H1 (cell line): ENCODE results near the gene COX5A. TPM values are rescaled to one million over a fixed set of nuclear protein-coding genes. Genes with fewer than 3 reads are reported as not detected.

Experiments
- JUN ChIP-seq: IDR thresholded peaks from 2 replicates; pipeline ENCODE4 v1.6.1; 2011; ENCODE audit warnings: low read depth, mild to moderate bottlenecking, improper control_type of control experiment, low read length
- KDM5A ChIP-seq: fragments of 200-600 bp; IDR thresholded peaks from 2 replicates; pipeline ENCODE4 v1.7.1; 2012; ENCODE audit warnings: mild to moderate bottlenecking, low read length, inconsistent platforms, mixed read lengths
- POU5F1 ChIP-seq: IDR thresholded peaks from 2 replicates; pipeline ENCODE4 v1.6.1; 2011; ENCODE audit warnings: low read depth, mild to moderate bottlenecking, low read length, moderate library complexity
- polyA plus RNA-seq, 7 experiments: library from polyadenylated mRNA; depleted of rRNA in 3 of 7; stranded (reverse) in 5 of 7; unstranded in 2 of 7; fragments of >200 nt in 5 of 7; fragments of 200-250 nt in 2 of 7; gene quantifications; 1 replicate in 5 of 7; 2 replicates in 1 of 7; 4 replicates in 1 of 7; pipeline versions ENCODE4 v1.2.1 to v1.2.3, GENCODE V29; 2011 to 2013; ENCODE audit warnings: missing spikeins in 2 of 7, mixed read lengths in 2 of 7
- total RNA-seq: library from RNA; stranded (reverse); fragmentation: NEBNext Ultra II Directional; extraction: Animal tissue kit (Norgen Biotek cat#: 25700); gene quantifications from 2 replicates; pipeline ENCODE4 v1.2.1, GENCODE V29; 2021

Gene COX5A
- total and polyA plus RNA-seq, 2 of the 8 experiments (the other 6 are each of a cell fraction or from before 2014, with no cell fraction given) = 270 to 367 TPM

GRCh38 chr15:74892313-74892712, 45.6 kb downstream of the COX5A start (continued):
- TF ChIP-seq KDM5A (no peak), JUN (no peak), POU5F1 (no peak)
